NCI-H1105 treated with DMSO at 0.1 percent for 48 hours (cell line): ENCODE results near the gene SYCP3.

Experiments used
- DNase-seq: peaks from one replicate; lab custom pipeline; 2025; lab: John Stamatoyannopoulos, UW

The SYCP3 gene

DNA sequence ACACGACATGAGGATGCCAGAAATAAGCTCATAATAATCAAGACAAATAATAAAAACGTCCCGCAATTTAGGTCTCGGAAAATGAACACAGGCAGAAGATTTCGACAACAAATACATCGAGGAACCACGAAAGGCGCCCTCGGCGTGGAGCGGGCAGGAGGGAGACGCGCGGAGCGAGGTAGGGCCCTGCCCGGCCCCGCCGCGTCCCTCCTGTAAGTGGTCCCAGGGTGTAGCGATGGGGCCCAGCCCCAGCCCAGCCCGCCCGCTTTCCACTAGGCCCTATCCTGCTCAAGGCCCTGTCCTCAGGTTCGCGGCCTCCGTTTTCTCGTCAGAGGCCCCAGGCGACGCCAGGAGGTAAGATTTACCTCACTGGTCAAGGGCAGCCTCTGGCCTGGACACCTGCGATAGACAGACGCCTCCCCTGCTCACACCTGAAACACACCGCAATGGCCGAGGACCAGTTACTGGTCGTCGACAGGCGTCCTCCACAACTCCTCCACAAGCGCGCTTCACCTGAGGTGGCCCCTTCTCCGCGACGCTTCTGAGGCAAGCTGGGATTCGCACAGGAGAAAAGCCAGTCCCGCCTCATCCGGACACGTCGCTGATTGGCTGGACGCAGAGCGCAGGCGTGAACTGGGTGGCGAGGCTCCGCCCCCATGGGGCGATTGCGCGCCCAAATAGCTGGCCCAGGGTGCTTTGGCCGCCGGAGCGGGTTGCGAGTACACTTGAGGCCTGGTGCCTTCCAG lies at the start of gene SYCP3:
SYCP3 (minus strand) TSS at position 543 of the 746 bp plus-strand sequence. CDS start 1,527 bp downstream, outside the sequence.
- DNase-seq = no peak

DNA sequence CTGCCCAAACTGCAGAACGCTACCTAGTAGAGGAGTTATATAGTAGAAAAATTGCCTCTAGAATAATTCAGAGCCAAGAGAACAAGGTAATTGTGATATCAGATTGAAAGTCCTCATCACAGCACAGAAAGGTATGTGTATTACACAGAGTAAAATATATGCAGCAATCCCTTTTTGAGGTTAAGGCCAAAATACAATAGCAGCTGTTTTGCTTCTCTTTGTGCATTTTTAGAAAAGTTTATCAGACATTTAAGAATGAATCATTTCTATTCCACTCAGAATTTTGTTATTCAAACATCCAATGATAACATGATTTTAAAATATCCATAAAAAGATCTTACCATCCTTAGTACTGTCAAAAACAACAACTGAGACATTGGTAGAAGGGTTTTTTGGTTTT lies 46.4 kb upstream of the SYCP3 start:
- no peak for DNase-seq

DNA sequence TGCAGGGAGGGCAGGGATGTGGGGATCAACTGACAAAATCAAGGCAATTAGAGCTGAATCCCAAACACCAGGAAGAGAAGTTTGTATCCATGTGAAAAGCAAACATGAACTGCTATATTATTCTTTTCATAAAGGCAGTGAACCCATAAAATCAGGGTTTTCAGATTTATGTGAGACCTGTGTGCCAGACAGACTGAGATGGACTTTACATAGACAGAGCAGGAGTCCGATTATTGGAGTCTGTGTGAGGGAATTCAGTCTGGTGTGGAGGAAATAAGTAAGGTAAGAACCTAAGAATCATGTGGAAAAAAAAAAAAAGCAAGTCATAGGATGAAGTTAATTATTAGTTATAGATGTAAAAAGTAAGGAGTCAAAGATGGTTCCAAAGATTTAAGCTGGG lies 45.1 kb upstream of the SYCP3 start:
- DNase-seq = no peak

DNA sequence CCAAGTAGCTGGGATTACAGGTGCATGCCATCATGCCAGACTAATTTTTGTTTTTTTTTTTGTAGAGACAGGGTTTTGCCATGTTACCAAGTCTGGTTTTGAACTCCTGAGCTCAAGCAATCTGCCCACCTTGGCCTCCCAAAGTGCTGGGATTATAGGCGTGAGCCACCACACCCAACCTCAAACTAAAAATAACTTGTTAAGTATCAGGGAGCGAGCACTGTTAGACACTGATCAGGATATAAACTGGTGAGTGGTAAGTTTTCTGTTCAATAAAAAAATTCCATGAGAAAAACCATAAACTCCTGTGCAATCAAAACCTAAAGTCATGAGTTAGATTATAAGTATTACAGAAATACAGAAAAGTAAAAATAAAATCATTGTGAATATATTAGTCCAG lies 44.6 kb upstream of the SYCP3 start:
- no peak for DNase-seq

DNA sequence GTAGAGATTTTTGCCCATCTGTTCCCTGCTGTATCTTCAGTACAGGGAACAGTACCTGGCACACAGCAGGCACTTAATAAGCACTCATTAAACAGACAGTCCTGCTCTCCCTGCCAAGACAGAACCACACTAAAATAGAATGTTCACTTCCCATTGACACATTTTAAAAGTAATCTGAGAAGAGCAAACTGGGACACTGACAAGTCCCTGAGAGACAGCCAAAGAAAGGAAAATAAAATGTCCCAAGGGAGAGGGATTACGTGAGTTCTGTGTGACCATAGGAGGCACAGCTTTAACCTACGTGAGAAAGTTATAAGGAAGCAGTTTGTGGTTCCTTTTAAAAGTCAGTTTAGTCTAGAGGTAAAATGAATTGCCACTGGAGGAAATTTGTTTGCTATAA lies 43.9 kb upstream of the SYCP3 start:
- no peak for DNase-seq

DNA sequence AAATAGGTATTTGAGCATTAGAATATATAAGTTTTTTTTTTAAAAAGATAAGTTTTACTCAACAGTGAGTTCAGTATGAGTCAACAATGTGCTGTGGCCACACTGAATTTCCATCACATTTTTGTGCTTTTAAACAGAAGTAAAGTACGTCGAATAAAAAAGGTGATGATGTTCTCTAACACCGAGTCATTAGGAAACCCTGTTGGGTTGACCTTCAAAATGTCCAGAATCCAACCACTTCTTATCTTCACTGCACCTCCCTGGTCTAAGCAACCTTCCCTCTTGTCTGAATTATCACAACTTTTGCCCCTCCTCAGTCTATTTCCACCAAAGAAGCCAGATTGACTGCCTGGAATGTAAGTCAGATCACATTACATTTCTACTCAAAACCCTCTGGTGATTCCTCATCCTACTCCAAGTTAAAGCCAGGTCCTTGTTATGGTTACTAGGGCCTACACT lies 43.0 kb upstream of the SYCP3 start:
- no peak for DNase-seq

DNA sequence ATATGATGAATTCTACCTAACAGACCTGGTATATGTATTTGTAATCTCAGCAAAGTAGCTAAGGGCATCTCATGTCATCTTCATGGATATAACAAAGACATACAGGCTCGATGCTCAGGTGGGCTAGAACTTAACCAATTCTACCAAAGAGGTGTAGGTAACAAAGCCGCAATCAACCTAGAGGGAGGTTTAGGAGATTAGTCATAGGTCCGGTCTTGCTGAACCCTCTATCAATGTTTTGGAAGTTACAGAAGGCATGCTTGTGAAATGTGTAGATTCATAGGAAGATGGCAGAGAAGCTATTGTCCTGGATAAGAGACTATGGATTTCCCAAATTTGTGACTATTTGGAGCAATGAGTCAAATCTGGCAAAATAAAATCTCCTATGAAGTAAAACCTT lies 42.6 kb upstream of the SYCP3 start:
- no peak for DNase-seq

DNA sequence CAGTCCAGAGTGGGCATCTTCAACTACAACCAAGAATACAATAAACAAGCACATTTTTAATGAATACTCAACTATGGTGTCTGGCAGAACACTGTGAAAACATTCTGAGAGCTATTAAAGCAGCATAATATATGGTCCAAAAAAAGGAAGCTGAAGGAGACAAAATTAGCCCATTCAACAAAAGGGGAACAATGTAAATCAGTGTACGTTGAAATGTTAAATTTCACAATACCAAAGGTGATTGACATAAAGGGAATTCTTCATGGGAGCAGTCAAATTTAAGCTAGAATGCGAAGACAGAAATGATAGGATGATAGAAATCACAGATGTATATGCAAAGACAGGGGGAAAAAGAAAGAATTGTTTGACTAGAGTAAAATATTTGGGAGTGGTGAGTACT lies 41.3 kb upstream of the SYCP3 start:
- no peak for DNase-seq

DNA sequence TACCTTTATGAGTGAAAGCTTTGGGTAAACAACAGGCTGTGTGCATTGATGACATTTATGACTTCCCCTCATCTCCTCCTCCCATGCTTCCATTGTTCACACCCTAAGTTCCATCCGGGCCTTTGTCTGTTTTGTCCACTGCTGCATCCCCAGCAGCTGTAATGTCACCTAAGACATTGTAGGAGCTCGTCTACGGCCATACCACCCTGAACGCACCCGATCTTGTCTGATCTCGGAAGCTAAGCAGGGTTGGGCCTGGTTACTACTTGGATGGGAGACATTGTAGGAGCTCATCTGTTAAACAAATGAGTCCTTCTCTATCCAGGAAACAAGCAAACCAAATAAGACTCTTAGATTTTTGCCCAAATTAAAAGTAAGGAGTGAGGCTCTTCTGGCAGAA lies 40.4 kb upstream of the SYCP3 start:
- DNase-seq = no peak

DNA sequence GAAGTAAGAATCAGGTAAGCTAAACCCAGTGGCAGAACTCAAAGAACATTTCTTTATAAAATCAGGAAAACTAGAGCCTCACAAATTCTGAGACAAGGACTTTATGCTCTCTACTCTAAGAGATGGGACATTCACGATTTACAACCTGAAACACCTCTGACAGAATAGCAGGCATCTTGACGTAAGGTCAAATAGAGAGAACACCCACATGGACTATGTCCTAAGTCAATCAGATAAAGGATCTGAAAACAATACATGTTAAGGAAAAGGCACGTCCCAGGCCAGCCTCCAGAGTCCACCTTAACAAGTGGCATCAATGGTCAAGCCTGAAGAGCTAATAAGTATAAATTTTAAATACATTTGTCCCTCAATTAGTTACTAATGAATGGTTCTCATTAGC lies 39.9 kb upstream of the SYCP3 start:
- no peak for DNase-seq

DNA sequence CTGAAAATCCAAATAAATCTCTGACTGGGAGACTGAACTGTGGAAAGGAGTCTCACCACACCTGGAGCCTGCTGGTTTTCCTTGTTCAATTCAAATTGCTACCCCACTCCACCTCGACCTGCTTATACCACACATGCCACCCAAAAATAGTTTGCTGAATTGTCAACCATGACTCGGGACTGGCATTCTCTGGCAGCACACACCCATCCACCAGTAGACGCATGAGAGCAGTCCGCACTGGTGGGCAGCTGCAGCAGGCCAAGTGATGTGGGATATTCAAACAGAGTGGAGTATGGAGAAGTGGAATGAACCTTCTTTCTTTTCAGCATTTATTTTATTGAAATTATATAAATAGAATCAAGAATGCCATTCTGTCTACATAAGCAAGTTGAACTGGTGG lies 38.7 kb upstream of the SYCP3 start:
- DNase-seq = no peak

DNA sequence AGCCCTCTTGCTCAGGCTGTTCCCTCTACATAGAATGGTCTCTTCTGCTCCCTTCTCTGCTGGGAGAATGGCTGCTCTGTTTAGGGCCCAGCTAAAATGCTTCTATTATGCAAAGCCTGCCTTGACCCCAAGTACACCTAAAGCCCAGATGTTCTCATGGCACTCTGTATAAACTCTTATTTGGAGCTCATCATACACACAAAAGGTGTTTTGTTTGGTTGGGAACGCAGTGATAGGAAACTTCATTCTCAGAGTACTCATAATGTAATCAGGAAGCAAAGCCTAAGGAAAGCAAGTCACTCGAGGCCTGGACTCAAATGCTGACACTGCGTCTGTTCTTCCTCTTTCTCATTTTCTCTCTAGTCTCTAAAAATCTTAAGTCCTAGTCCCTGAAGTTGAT lies 38.2 kb upstream of the SYCP3 start:
- DNase-seq = no peak

DNA sequence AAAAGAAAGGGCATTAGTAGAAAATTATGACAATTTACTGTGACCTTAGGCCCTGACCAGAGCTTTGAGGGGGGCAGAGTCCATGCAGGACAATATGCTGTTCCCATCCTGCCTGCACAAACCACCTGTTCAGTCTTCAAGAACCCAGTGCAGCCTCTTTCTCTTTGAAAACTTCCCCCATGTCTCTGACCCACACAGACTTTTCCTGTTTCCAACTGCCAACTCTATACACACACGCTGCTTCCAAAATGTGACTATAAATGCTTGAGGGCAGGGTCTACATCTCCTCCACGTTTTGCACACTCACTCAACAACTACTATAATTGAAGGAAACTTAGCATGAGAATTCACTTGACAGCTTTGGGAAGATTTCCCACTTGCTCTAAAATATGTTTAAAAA lies 36.6 kb upstream of the SYCP3 start:
- DNase-seq = no peak

DNA sequence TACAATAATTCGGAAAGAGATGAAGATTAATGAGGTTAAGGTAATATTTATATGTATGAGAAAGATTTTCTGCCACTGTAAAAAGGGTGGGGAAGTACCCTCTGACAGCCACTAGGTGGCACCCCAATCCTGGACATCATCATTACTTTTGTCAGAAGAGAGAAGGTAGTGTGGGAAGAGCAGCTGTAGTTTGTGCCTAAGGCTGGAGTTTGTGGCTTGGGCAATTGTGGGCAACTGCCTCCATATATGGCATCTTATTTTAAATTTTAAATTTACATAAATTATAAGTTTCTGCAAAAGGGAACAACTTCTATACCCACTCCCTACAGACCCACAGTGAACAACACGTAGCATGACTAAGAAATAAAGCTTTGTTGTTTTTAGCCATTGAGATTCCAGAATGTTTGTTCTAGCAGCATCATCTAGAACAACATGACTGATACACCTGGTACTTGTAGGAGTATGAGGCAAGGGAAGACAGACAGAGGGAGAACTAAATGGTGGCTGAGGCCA lies 34.4 kb upstream of the SYCP3 start:
- peak; percentile 73 for DNase-seq

DNA sequence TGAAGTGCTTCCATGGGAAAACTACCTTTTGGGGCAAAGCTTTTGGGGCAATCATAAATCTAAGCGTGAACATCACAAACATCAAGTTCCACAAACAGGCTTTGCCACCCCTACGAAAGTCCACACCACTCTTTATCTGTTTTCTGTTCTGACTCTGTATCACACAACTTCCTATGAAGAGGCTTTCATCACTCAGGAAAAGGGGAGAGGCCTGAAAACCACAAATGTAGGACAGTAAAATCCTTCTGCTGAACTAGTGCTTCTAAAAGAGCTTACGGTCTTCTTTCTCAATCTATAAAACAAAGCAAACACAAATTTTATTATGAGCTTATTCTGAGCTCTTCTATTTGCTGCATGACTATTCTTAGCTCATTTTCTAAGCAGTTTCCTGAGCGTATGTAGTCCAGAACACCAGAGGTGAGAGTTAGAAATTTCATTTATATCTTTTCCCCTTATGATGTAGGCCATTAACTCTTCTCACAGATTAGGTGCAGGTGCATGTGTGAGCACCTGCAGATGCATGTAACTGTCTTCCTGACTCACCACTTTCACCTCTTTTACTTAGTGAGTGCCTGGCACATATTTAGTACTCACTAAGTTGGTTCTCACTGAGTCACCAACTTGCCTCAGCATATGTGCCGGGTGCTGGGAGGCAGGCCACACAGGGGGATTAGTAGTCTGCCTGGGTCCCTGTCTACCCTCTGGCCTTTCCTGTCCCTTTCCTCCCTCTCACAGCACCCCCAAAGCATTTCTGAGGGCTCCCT lies 32.9 kb upstream of the SYCP3 start:
- DNase-seq = no peak

DNA sequence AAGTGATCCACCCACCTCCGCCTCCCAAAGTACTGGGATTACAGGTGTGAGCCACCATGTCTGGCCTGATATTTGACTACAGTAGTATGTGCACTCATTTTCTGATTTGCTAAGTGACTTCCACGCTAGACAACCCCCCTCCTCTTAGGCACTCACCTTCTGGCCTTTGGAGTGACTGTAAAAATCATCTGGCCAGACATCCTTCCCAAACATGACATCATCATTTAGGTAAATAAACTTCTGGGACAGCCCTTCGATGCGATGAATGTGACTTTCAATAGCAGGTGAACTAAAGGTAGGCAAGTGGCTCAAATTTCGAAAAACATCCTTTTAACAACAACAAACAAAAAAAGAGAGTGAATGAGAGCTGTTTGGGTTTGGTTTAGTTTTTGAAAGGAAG lies 30.6 kb upstream of the SYCP3 start:
- DNase-seq = no peak

DNA sequence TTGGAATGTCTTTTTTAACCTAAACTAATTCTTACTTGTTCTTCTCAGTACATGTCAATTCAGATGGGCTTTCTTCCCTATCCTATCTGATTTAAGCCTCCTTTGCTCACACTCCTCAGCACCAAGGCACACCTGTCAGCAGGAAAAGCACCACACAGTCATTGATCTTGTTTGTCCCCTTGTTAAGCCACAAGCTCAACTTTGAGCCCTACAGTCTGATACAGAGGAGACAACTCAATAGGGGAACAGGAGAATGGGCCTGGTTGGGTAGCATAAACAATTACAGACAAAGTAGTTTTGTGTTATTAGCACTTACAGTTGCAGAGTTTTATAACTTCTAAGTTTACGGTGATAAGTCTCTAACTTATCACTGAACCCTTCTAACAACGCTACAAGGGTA lies 29.5 kb upstream of the SYCP3 start:
- no peak for DNase-seq

DNA sequence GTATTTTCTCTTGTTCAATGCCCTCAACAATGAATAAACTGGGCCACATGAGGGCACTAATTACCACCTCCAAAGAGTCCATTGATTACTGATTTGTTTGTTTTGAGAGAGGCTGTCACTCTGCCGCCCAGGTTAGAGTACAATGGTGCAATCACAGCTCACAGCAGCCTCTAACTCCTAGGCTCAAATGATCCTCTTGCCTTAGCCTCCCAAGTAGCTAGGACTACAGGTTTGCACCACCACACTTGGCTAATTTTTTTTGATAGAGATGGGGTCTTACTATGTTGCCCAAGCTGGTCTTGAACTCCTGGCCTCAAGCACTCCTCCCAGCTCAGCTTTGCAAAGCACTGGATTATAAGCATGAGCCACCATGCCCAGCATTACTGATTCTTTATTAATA lies 28.3 kb upstream of the SYCP3 start:
- no peak for DNase-seq

DNA sequence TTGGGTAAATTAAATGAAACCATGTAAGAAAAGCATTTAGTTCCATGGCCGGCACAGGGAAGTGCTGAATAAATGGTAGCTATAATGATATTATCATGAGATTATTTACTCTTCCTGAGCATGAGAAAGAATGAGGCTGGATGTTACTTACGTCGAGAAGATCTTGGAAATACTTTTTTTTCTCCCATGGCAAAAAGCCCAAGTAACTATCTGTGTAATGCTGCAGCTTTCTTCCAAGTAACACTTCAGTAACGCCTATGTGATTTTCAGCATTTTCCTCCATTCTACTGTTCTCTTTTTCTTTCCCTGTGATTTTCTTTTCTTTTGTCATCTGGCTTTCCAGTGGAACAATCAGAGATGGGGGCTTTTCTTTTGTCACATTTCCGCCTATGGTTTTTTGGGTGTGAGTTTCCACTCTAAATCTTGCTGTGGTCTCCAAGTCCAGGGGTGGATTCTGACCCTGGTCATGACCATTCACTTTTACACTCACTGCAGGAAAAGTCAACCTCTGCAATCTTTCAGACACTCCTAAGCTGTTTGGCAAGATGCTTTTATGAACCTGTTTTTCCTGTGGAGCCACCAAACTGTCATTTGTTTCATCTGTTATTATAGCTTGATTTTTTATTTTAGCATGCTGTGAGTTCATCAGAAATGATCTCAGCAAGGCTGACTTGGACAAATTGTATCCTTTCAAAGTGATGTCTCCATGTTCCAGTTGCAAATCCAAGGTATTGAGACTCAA lies 25.0 kb upstream of the SYCP3 start:
- DNase-seq = no peak

DNA sequence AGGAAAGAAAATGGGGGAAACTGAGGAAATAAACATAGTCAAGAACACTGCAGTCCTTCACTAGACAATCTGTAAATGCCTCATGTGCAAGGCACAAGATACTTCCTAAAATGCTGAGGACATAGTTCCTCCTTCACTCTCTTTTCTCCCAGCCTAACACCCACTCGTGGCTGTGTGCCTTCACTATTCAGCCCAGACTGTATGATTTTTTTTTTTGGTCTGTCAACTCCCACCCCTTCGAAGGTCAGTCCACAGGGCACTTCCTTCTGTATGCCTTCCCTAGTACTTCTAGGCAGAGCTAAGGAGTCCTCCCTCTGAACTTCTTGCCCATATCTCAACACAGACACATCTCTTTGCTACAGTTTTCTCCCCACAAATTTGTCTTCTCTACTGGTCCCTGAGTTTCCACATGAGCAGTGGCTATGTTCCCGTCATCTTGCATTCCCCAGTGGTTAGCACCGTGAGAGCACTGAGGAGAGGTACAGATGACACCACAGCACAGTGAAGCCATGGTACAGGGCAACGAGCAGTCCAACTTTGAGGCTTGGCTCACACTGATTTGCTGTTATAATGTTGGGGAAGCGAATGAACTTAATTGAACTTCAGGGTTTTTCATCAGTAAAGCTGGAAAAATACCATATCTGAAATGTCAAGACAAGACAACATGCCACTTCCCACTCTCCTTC lies 24.1 kb upstream of the SYCP3 start:
- no peak for DNase-seq

DNA sequence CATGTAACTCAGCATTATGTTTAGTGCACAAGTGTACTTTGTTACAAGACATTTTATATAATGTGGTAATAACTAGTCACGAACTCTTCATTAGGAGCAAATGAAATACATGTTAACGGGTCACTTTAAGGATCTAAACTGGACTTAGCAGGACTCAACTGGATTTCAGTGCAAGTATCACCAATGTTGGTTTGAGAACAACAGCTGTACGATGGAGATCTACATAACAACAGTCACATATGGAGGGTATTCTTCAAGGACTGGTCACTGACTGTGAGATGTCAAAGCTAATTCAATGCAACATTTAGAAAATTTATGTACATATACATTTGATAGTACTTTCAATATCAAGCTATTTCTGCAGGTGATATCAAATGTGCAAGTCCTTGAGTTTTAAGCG lies 22.5 kb upstream of the SYCP3 start:
- DNase-seq = no peak

DNA sequence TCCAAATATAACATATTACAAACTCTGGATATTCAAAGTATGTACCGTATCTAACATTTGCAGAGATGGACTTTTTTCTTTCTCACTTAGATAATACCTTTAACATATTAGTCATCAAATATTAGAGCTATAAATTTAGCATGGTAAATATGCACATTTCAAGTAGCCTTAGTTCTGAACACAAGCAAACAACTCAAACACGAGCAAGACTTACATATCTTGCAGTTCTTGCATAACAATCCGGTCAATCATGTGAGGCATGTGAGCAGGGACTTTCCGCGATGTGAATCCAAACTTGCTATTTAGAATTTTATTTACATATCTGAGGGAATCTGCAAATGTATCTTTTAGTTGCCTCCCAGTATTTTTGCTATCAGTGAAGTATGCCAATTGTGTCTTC lies 22.1 kb upstream of the SYCP3 start:
- DNase-seq = no peak
